ENCODE results near the gene MEX3C.

The MEX3C gene

DNA sequence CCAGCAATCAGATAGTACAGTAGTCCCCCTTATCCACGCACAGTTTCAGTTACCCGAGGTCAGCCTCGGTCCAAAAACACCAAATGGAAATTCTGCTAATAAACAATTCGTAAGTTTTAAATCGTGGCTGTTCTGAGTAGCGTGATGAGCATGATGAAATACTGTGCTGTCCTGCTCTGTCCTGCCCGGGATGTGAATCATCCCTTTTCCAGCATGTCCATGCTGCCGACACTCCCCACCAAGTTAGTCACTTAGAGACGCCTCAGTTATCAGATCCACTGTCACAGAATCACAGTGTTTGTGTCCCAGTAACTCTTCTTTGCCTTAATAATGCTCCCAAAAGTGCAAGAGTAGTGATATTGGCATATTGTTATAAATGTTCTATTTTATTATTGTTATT, 62.1 kb downstream of the MEX3C start:
- H3K4me1 ChIP-seq: peaks cover 0 to 9% (median 8%) of the 10 kb centered on the region in 4 donors

DNA sequence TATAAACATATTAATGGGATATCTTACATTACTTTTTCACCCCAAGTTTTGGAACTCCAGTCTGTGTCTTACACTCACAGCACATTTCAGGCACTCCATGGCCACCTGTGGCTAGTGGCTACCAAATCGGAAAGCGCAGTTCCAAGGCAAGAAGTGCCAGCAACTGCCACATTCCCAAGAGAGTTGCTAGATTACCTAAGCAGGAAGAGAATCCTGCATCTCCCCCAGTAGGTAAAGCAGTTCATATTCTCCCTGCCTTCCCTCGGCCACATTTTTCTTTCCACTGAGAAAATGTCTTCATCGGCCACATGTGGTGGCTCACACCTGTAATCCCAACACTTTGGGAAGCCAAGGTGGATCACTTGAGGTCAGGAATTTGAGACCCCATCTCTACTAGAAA, 62.8 kb downstream of the MEX3C start:
- intact Hi-C loops (cut with DNase I; ENCODE audit: low total_unique reads): no loop called here
- no peak for DNase-seq
- Histone ChIP-seq H3K9me3 (no peaks in the 10 kb centered on the region), H3K4me1 (peaks cover 0 to 9% (median 8%) of the 10 kb centered on the region in 4 donors), H3K4me3 (no peak overlapping the region), H3K27me3 (peaks cover 0 to 11% of the 10 kb centered on the region in 2 donors), H3K27ac (no peak overlapping the region), H3K36me3 (no peaks in the 10 kb centered on the region)
- TF ChIP-seq CTCF (IDR thresholded peaks at IDR 0.05): no peak

More for the DNA sequence above, 62.1 kb downstream of the MEX3C start:
- H3K36me3 ChIP-seq: no peaks in the 10 kb centered on the region
- H3K9me3 ChIP-seq: no peaks in the 10 kb centered on the region
- TF ChIP-seq CTCF (IDR thresholded peaks at IDR 0.05): no peak
- no peak overlapping the region for H3K4me3 ChIP-seq
- H3K27ac ChIP-seq: no peak overlapping the region
- intact Hi-C loops (cut with DNase I; ENCODE audit: low total_unique reads): no loop called here
- DNase-seq: no peak
- H3K27me3 ChIP-seq: peaks cover 0 to 11% of the 10 kb centered on the region in 2 donors

DNA sequence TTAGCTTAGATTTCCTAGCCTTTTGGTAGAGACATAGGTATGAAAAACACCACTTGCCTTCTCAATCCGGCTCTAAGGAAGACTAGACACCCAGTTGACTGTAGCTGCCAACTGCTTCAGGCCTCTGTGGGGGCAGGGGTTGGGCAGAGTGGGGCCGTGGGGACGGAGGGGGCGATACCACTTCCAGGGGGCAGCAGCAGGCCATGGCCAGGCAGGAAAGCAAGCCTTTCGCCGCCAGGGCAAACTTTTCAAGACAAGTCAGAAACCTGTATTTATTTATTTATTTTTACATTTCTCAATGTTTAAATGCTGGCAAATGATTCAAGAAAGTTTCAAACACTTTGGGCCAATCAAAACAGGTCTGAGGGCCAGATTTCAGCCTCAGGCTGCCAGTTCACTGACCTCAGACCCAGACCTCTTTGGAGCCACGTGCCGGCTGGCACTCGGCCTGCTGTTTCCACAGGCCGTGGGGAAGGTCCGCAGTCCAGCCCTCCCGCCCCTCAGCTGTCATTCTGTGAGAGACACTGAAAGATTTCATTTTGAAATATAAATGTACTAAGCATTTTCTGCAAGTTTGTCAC, 63.8 kb downstream of the MEX3C start:
- Histone ChIP-seq H3K4me1 (peaks cover 0 to 9% (median 8%) of the 10 kb centered on the region in 4 donors), H3K36me3 (no peaks in the 10 kb centered on the region), H3K27ac (no peak overlapping the region), H3K27me3 (peaks cover 0 to 11% of the 10 kb centered on the region in 2 donors), H3K4me3 (no peak overlapping the region), H3K9me3 (no peaks in the 10 kb centered on the region)
- intact Hi-C loops (cut with DNase I; ENCODE audit: low total_unique reads): no loop called here
- TF ChIP-seq CTCF (IDR thresholded peaks at IDR 0.05): no peak
- no peak for DNase-seq

DNA sequence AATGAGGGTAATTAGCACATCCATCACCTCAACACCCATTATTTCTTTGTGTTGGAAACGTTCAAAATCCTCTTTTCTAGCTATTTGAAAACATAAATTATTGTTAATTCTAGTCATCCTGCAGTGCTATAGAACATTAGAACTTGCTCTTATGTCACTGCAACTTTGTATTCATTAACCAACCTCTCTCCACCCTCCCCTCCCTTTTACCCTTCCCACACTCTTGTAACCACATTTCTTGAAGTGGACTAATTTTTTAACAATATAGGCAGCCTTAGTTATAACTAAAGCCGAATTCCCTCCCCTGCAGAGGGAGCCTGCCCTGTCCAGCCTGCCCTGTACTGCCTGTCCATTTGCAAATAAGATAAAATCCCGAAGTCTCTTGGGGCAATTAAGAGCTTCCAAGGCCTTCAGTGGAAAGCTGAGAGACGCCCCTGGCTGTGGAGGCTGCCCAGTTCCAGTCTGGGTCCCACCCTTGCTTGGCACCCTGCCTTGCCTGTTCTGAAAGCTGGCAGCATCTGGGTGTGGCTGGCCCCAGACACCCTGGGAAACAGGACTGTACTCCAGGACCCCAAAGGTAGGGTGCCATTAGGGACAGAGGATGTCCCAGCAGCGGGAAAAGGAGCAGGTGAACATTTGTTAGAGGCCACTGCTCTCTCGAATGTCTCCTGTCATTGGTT, 65.1 kb downstream of the MEX3C start:
- no peak for DNase-seq
- no peak for TF ChIP-seq CTCF (IDR thresholded peaks at IDR 0.05)
- no peaks in the 10 kb centered on the region for H3K36me3 ChIP-seq
- intact Hi-C loops (cut with DNase I; ENCODE audit: low total_unique reads): no loop called here
- H3K27ac ChIP-seq: no peak overlapping the region
- no peaks in the 10 kb centered on the region for H3K9me3 ChIP-seq
- no peak overlapping the region for H3K4me3 ChIP-seq
- peaks cover 0 to 11% of the 10 kb centered on the region in 2 donors for H3K27me3 ChIP-seq
- peaks cover 0 to 9% (median 8%) of the 10 kb centered on the region in 4 donors for H3K4me1 ChIP-seq

- no peak for TF ChIP-seq CTCF (IDR thresholded peaks at IDR 0.05)
- no peak overlapping the region for H3K4me3 ChIP-seq
- intact Hi-C loops (cut with DNase I; ENCODE audit: low total_unique reads): no loop called here
- H3K27ac ChIP-seq: no peak overlapping the region
- H3K9me3 ChIP-seq: no peaks in the 10 kb centered on the region
- no peak for DNase-seq
- peaks cover 0 to 23% of the 10 kb centered on the region in 2 donors for H3K27me3 ChIP-seq
- H3K36me3 ChIP-seq: no peaks in the 10 kb centered on the region
- peaks cover 0 to 4% (median 4%) of the 10 kb centered on the region in 4 donors for H3K4me1 ChIP-seq
Measured at GRCh38 chr18:51128533-51128932, 68.9 kb downstream of the MEX3C start.
